Uterus (tissue), 2 donors: ENCODE data around the gene QSOX1.

ENCODE experiments used
- POLR2A ChIP-seq, 2 donors: fragments of 450-650 bp; IDR thresholded peaks; one replicate each; pipeline ENCODE4 v1.6.1; 2016; ENCODE audit warnings: antibody characterized with exemption in 2 of 2, mild to moderate bottlenecking in 1 of 2, moderate library complexity in 1 of 2
- TF ChIP-seq, protein P1 (sequence below), 4 experiments: fragments of 200-600 bp in 2 of 4; fragments of 450-650 bp in 2 of 4; sonication (generic) in 2 of 4; IDR thresholded peaks; one replicate each; pipeline ENCODE4 v1.5.1; 2016 to 2019; ENCODE audit warnings: antibody characterized with exemption in 4 of 4, mild to moderate bottlenecking in 2 of 4, moderate library complexity in 1 of 4

DNA sequence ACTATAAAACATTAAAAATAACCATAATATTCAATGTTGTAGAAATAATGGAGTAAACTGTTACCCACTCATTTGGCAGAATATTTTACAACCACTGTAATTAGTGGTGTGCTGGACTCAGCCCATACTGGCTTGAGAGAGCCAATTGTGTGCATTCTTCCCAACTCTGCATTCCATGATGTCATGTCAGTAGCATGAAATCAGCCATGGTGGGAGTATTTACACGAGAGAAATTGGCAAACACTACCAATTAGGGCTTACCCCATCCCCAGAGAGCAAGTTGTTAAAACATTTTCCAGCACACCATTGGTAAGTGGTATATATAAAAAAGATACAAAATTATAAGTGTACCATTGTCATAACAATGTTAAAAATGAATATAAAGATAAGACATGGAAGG, 19.1 kb upstream of the QSOX1 start:
- no peak for TF ChIP-seq POLR2A (IDR thresholded peaks at IDR 0.05)
- TF ChIP-seq, protein P1, sequence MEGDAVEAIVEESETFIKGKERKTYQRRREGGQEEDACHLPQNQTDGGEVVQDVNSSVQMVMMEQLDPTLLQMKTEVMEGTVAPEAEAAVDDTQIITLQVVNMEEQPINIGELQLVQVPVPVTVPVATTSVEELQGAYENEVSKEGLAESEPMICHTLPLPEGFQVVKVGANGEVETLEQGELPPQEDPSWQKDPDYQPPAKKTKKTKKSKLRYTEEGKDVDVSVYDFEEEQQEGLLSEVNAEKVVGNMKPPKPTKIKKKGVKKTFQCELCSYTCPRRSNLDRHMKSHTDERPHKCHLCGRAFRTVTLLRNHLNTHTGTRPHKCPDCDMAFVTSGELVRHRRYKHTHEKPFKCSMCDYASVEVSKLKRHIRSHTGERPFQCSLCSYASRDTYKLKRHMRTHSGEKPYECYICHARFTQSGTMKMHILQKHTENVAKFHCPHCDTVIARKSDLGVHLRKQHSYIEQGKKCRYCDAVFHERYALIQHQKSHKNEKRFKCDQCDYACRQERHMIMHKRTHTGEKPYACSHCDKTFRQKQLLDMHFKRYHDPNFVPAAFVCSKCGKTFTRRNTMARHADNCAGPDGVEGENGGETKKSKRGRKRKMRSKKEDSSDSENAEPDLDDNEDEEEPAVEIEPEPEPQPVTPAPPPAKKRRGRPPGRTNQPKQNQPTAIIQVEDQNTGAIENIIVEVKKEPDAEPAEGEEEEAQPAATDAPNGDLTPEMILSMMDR (IDR thresholded peaks at IDR 0.05), result no peak
